ELR (cell line): ENCODE results near the gene PRDX5.
A peak's percentile ranks its signal among the peaks of the same experiment; 100 is the strongest.
"Not testable (repeated sequence)": the region's sequence is repeated elsewhere in the genome, so short reads cannot be mapped to it uniquely, and the experiment has no call there.

Experiments
- DNase-seq: peaks from one replicate; pipeline ENCODE4 v3.0.0-alpha.2; 2015; ENCODE audit warnings: low read depth

The PRDX5 gene

DNA sequence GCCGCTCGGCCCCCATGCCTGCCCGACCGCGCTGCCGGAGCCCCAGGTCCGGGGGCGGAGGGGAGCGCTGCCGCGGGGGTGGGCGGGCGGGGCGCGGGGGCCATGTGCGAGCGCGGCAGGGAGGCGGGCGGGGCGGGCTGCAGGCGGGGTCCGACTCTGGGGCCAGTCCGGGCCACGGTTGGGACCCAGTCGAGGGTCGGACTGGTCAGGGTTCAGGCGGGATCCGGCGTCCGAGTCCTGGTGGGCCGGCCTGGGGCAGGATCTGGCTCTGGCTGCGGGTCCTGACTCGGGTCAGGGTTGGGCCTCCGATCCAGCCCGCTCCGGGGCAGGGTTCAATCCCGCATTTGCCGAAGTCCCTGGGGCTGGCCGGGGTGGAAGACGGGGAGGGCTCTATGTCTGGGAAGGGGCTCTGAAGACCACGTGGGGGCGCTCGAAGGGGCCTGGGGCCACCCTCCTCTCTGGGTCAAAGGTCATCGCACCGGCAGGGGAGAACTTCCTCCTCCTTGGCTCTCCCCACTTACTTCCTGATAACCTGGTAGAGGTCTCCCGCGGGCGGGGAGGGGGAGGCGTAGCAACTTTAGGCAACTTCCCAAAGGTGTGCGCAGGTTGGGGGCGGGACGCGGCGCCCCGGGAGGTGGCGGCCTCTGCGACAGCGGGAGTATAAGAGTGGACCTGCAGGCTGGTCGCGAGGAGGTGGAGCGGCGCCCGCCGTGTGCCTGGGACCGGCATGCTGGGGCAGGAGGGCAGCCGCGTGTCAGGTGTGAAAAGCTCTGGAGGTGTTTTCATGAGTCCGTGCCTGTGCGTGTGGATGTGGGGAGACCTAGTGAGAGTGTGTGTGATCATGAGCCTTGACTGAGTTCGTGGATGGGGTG is 12.0 kb upstream of the PRDX5 start:
- DNase-seq = peak; percentile 56

GRCh38 chr11:64306563-64306875 is 11.4 kb upstream of the PRDX5 start:
- no peak for DNase-seq

- peak; percentile 45 for DNase-seq
Measured at GRCh38 chr11:64306876-64307622, 10.9 kb upstream of the PRDX5 start.

- not testable (repeated sequence) for DNase-seq
Measured at GRCh38 chr11:64307795-64308194, 10.1 kb upstream of the PRDX5 start.

- DNase-seq = no peak
Measured at GRCh38 chr11:64312947-64313346, 5.0 kb upstream of the PRDX5 start.

DNA sequence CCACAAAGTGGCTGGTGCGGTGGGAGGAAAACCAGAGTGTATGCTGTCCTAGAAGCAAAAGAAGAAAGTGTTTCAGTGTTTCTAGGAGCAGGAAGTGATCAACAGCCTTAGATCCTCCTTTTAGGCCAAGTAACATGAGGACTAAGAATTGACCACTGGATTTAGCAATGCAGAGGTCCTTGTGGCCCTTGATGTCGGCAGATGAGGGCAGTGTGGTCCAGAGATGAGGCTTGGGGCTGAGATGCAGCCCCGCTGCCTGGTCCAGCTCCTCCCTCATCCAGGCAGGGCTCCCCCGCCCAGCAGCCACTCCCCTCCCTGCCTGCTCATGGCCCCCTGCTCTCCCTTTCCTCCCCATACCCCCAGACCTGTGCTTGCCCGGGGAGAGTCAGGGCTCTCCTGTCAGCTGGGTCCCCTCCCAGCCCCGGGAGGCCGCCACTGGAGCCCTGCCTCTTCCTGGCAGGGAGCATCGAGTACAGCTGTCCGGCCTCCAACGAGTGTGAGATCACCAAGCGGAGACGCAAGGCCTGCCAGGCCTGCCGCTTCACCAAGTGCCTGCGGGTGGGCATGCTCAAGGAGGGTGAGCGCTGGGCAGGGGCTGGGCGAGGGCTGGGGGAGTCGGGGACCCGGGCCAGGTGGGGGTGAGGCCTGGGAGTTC is 4.3 kb upstream of the PRDX5 start:
- DNase-seq = no peak

GRCh38 chr11:64314146-64314804 is 3.6 kb upstream of the PRDX5 start:
- peak; percentile 39 for DNase-seq

GRCh38 chr11:64314805-64315561 is 2.9 kb upstream of the PRDX5 start:
- DNase-seq = no peak

- DNase-seq = not testable (repeated sequence)
Measured at GRCh38 chr11:64315667-64316526, 2.0 kb upstream of the PRDX5 start.

DNA sequence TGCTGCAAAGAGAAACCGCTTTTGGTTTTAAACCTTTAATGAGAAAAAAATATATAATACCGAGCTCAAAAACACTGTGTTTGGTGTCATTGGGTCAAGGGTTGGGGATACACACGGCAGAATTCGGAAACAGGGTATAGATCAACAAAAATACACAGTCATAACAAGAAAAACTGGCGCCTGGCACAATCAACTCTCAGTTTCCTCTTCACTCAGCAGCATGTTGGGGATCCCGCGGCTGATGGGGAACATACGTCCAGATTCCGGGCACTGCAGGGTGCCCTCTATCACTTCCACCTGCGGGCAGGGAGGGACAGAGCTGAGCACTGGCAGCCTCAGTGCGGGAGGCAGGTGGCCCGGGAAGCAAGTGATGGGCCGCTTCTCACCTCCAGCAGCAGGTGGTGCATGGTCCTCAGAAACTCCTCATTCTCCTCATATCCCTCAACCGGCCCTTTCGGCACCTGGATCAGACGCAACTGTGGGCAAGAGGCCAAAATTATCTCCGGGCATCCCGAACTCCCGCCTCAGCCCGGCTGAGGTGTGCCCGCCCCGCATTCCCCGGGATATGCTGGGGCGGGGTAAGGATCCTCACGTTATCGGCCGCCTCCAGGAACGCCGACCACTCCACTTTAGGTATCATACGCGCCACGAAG is 1.1 kb upstream of the PRDX5 start:
- DNase-seq = peak; percentile 61

DNA sequence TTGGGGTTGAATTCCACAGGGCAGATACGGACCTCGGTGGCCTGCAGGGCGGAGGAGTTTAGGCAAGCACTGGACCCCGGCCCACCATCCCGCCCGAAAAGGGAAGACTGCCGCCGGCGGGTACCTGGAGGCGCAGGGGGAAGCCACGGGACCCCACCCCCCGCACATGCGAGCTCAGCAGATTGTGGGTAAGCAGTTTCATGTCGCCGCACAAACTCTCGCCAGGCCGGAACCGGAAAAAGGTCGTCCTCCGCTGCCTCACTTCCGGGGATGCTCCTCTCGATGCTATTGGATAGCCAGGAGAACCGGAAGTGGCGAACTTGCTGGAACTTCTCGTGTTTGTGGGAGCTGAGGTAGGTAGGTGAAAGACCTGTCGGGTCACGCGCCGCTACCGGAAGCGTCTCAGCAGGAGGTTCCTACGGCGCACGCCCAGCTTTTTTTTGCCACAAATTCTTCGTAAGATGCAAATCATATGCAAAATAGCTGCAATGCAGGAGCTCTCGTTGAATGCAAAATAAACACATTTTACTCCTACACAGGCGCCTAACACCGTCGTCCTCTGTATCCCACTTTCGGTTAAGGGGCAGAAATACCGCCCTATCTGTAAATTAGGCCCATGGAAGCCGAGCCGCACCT is 478 bp upstream of the PRDX5 start, which contains the start of gene TRMT112:
TRMT112 (minus strand) TSS at position 235 of the 636 bp plus-strand sequence; CDS start at position 202, 33 bp downstream.
- DNase-seq = peak; percentile 98

- DNase-seq = no peak
Measured at GRCh38 chr11:64318766-64319761, 1.1 kb downstream of the PRDX5 start.

DNA sequence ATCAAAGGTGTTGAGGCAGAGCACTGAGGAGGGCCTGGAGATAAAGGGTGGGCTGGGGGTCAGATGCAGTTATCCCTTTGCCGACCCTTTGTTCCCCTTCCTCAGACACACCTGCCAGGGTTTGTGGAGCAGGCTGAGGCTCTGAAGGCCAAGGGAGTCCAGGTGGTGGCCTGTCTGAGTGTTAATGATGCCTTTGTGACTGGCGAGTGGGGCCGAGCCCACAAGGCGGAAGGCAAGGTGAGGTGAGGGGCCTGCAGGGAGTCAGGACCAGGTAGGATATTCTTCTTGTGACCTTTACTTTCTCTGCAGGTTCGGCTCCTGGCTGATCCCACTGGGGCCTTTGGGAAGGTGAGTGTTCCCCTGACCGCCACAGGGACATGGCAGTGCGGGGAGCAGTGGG is 2.6 kb downstream of the PRDX5 start:
- no peak for DNase-seq

GRCh38 chr11:64321026-64321425 is 3.1 kb downstream of the PRDX5 start:
- no peak for DNase-seq

DNA sequence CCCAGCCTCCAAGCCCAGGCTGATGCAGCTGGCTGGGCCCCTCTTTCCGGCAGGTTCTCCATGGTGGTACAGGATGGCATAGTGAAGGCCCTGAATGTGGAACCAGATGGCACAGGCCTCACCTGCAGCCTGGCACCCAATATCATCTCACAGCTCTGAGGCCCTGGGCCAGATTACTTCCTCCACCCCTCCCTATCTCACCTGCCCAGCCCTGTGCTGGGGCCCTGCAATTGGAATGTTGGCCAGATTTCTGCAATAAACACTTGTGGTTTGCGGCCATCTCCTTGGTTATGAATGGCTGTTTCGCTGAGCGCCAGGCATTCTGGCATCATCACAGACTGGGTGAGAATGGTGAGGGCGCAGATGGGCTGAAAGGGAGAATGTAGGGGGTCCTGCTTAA is 3.6 kb downstream of the PRDX5 start:
- no peak for DNase-seq

DNA sequence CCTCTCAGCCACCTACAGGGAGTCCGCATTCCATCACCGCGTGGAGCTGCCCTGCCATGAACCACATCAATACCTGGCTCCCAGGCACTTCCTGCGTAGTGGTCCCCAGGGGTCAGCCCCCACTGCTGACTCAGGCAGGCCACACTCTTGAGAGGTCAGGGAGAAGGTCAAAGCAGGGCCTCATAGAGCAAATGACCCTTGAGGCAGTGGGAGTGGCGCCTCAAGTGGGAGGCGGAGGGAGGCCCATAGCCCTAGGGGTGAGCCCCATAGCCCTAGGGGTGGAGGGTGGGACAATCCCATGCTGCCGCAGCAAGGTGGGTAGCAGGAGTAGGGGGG is 5.0 kb downstream of the PRDX5 start:
- DNase-seq = no peak

DNA sequence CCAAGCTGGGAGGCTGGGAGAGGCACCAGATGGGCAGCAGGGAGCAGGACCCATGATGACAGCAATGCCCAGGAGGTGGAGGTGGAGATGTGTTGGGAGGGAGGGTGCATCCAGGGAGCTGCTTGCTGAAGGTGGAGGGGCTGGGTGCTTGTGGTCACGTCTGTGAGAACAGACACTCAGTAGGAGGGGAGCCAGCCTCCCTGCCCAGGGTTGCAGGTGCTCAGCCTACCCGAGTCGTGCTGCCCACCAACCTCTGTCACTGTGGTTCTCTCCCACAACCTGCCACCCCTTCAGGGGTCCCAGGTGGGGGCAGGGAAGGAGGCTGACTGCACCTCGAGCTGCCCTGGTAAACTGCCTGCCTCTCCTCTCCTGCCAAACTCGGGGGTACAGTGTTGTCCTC is 5.5 kb downstream of the PRDX5 start:
- no peak for DNase-seq

DNA sequence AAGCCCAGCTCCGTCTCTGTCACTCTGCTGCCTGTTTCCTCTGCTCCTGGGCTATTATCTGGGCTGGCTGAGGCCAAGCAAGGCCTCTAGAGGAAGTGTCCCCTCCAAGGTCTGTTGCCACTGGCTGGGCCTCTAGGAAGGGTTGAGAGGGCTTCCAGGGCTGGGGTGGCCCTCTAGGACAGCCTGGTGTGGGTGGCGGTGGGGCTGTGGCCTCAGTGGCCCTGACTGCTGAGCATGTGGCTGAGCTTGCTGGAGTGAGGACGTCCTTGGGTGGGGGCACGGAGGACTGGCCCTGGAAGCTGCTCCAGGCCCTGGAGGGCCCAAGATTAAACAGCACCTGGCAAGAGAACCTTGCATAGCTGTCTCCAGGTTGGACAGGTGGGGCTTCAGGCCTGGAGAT is 6.1 kb downstream of the PRDX5 start:
- DNase-seq = not testable (repeated sequence)
